GM23338 (cell line): ENCODE results near the gene DR1. TPM values are rescaled to one million over a fixed set of nuclear protein-coding genes. Genes with fewer than 3 reads are reported as not detected.

Experiments
- ATAC-seq: fragments of 200-7000 bp; cut with Tn5 transposase; 3 replicates; pipeline ENCODE4 v1.9.1; 2020
- DNase-seq: peaks from one replicate; pipeline ENCODE4 v3.0.0-alpha.2; 2015; ENCODE audit warnings: low spot score
- H2AFZ ChIP-seq: fragments of 200-600 bp; sonication (generic); 2 replicates; pipeline ENCODE4 v1.8.0; 2016; ENCODE audit warnings: antibody characterized with exemption, mild to moderate bottlenecking, moderate library complexity
- H3F3A ChIP-seq: fragments of 200-600 bp; sonication (generic); replicated peaks from 2 replicates; pipeline ENCODE4 v1.8.0; 2017; ENCODE audit warnings: antibody characterized with exemption, mixed run types, low read depth
- H3K27ac ChIP-seq: fragments of 200-600 bp; sonication (generic); 2 replicates; pipeline ENCODE4 v1.6.1; 2016; ENCODE audit warnings: low read depth
- H3K27me3 ChIP-seq: fragments of 200-600 bp; sonication (generic); 2 replicates; pipeline ENCODE4 v1.8.0; 2016; ENCODE audit warnings: mild to moderate bottlenecking, mixed run types, moderate library complexity; ENCODE audit not compliant: insufficient read depth
- H3K36me3 ChIP-seq: fragments of 200-600 bp; sonication (generic); 2 replicates; pipeline ENCODE4 v1.8.0; 2016; ENCODE audit warnings: mild to moderate bottlenecking; ENCODE audit not compliant: insufficient read depth
- H3K4me1 ChIP-seq: fragments of 200-600 bp; sonication (generic); 2 replicates; pipeline ENCODE4 v1.8.0; 2016; ENCODE audit warnings: mild to moderate bottlenecking, moderate library complexity; ENCODE audit not compliant: insufficient read depth
- H3K4me2 ChIP-seq: fragments of 200-600 bp; sonication (generic); 2 replicates; pipeline ENCODE4 v1.7.1; 2017; ENCODE audit warnings: mixed run types
- H3K4me3 ChIP-seq: fragments of 200-600 bp; sonication (generic); 2 replicates; pipeline ENCODE4 v1.6.1; 2016; ENCODE audit warnings: mixed run types
- H3K79me2 ChIP-seq: fragments of 200-600 bp; sonication (generic); replicated peaks from 2 replicates; pipeline ENCODE4 v1.8.0; 2017; ENCODE audit warnings: mild to moderate bottlenecking; ENCODE audit not compliant: insufficient read depth
- H3K9me2 ChIP-seq: fragments of 200-600 bp; sonication (generic); 2 replicates; pipeline ENCODE4 v1.8.0; 2017; ENCODE audit not compliant: insufficient read depth
- H4K20me1 ChIP-seq: fragments of 200-600 bp; sonication (generic); replicated peaks from 2 replicates; pipeline ENCODE4 v1.8.0; 2017; ENCODE audit warnings: mild to moderate bottlenecking; ENCODE audit not compliant: insufficient read depth
- H3K27ac Mint-ChIP-seq: 2 replicates; pipeline ENCODE4 v1.8.0; 2020; ENCODE audit warnings: inconsistent platforms, mild to moderate bottlenecking, moderate library complexity, mixed read lengths
- H3K27me3 Mint-ChIP-seq: 3 replicates; pipeline ENCODE4 v1.8.0; 2022; ENCODE audit warnings: low read depth, mild to moderate bottlenecking, moderate library complexity, mixed read lengths, inconsistent platforms; ENCODE audit not compliant: insufficient read depth, poor library complexity
- H3K36me3 Mint-ChIP-seq: 3 replicates; pipeline ENCODE4 v1.8.0; 2021; ENCODE audit warnings: low read depth, mild to moderate bottlenecking, inconsistent platforms, moderate library complexity, mixed read lengths
- H3K4me1 Mint-ChIP-seq: 3 replicates; pipeline ENCODE4 v1.8.0; 2020; ENCODE audit warnings: mild to moderate bottlenecking, inconsistent platforms, mixed read lengths
- H3K4me3 Mint-ChIP-seq: 3 replicates; pipeline ENCODE4 v1.8.0; 2021; ENCODE audit warnings: moderate library complexity, mild to moderate bottlenecking, inconsistent platforms, mixed read lengths
- H3K9me3 Mint-ChIP-seq: 3 replicates; pipeline ENCODE4 v1.8.0; 2020; ENCODE audit warnings: moderate library complexity, mild to moderate bottlenecking, inconsistent platforms, mixed read lengths
- CREB1 ChIP-seq: fragments of 250-450 bp; sonication (Bioruptor Pico); IDR thresholded peaks from 2 replicates; pipeline ENCODE4 v1.5.0; 2020; ENCODE audit warnings: low read depth, mild to moderate bottlenecking, moderate library complexity
- CTCF ChIP-seq, 2 experiments: fragments of 200-600 bp in 1 of 2; sonication (generic) in 1 of 2; conservative IDR thresholded peaks; 2 replicates each; pipeline versions ENCODE4 v1.5.1 to v1.6.1; 2016 to 2017; ENCODE audit warnings: antibody characterized with exemption in 2 of 2, low read depth in 2 of 2, mild to moderate bottlenecking in 2 of 2, moderate library complexity in 1 of 2
- ETS1 ChIP-seq: IDR thresholded peaks from 2 replicates; pipeline ENCODE4 v1.6.1; 2016; ENCODE audit warnings: antibody characterized with exemption
- EZH2 ChIP-seq: fragments of 200-600 bp; sonication (generic); IDR thresholded peaks from one replicate; pipeline ENCODE4 v1.8.0; 2017; ENCODE audit warnings: antibody characterized with exemption, mild to moderate bottlenecking, low read depth; ENCODE audit not compliant: unreplicated experiment
- EZH2phosphoT487 ChIP-seq: fragments of 200-600 bp; sonication (generic); IDR thresholded peaks from one replicate; pipeline ENCODE4 v1.8.1; 2018; ENCODE audit warnings: antibody characterized with exemption; ENCODE audit not compliant: unreplicated experiment
- JUNB ChIP-seq: IDR thresholded peaks from one replicate; pipeline ENCODE4 v1.6.1; 2016; ENCODE audit warnings: antibody characterized with exemption; ENCODE audit not compliant: unreplicated experiment
- NANOG ChIP-seq: IDR thresholded peaks from 2 replicates; pipeline ENCODE4 v1.6.1; 2016; ENCODE audit warnings: antibody characterized with exemption, borderline replicate concordance
- POLR2AphosphoS5 ChIP-seq: IDR thresholded peaks from 2 replicates; pipeline ENCODE4 v1.6.1; 2016; ENCODE audit warnings: antibody characterized with exemption, low read depth
- REST ChIP-seq: IDR thresholded peaks from one replicate; pipeline ENCODE4 v1.6.1; 2018; ENCODE audit warnings: antibody characterized with exemption; ENCODE audit not compliant: unreplicated experiment
- STAT1 ChIP-seq: IDR thresholded peaks from one replicate; pipeline ENCODE4 v1.6.1; 2016; ENCODE audit warnings: antibody characterized with exemption; ENCODE audit not compliant: unreplicated experiment
- ZNF114 ChIP-seq: fragments of 250-450 bp; sonication (Bioruptor Pico); IDR thresholded peaks from 2 replicates; pipeline ENCODE4 v1.5.0; 2020; ENCODE audit warnings: mild to moderate bottlenecking, moderate library complexity
- ZNF331 ChIP-seq: fragments of 250-450 bp; sonication (Bioruptor Pico); IDR thresholded peaks from 2 replicates; pipeline ENCODE4 v1.5.0; 2020; ENCODE audit warnings: low read depth, mild to moderate bottlenecking, moderate library complexity
- ZNF462 ChIP-seq: fragments of 250-450 bp; sonication (Bioruptor Pico); IDR thresholded peaks from 2 replicates; pipeline ENCODE4 v1.5.0; 2020; ENCODE audit warnings: mild to moderate bottlenecking, moderate library complexity
- polyA plus RNA-seq: library from polyadenylated mRNA; unstranded; fragments of >200 nt; fragmentation: Nextera tagmentation; extraction: Ambion mirVana; gene quantifications from 2 replicates; pipeline ENCODE4 v1.2.1, GENCODE V29; 2016
- total RNA-seq: library from RNA; depleted of rRNA; stranded (reverse); fragments of >200 nt; shearing (Covaris generic); gene quantifications from 2 replicates; pipeline ENCODE4 v1.2.3, GENCODE V29; 2014

Gene DR1
- total and polyA plus RNA-seq, 2 experiments from 2014 or later: 20.9 to 61.2 TPM

- peaks cover 3% of the 10 kb centered on the region; the same call in 1 of the 2 replicates for H3K36me3 ChIP-seq
- H3F3A ChIP-seq: no peaks in the 10 kb centered on the region
- DNase-seq (no peak), ATAC-seq (no peak)
- H3K36me3 Mint-ChIP-seq: peaks cover 4% of the 10 kb centered on the region; the same call in 2 of the 3 replicates
- no peak overlapping the region for H3K4me3 ChIP-seq
- no peak for TF ChIP-seq STAT1
- TF ChIP-seq EZH2phosphoT487: no peak
- no peak for TF ChIP-seq REST
- TF ChIP-seq CTCF (conservative IDR thresholded peaks at IDR 0.05; ENCODE audit: low read depth in 2 of 2): no peak
- TF ChIP-seq CREB1 (CRISPR knock-in tag): no peak
- no peak for TF ChIP-seq POLR2AphosphoS5
- no peak for TF ChIP-seq ZNF114 (CRISPR knock-in tag)
- no peak for TF ChIP-seq ZNF462 (CRISPR knock-in tag)
- no peak for TF ChIP-seq ZNF331 (CRISPR knock-in tag)
- no peak for TF ChIP-seq NANOG
- TF ChIP-seq JUNB: no peak
- no peak for TF ChIP-seq EZH2
- TF ChIP-seq ETS1: no peak
- H3K27ac Mint-ChIP-seq: no peak overlapping the region
- H3K4me3 Mint-ChIP-seq: no peak overlapping the region
- H4K20me1 ChIP-seq: no peaks in the 10 kb centered on the region
- no peak overlapping the region for H3K27ac ChIP-seq
- H3K4me1 ChIP-seq: 0 out of 2 replicates have a peak, but pooled peaks cover 2% of the 10 kb centered on the region
- peaks cover 17% of the 10 kb centered on the region; the same call in 2 of the 3 replicates for H3K9me3 Mint-ChIP-seq
- H2AFZ ChIP-seq: no peak overlapping the region
- H3K79me2 ChIP-seq: no peaks in the 10 kb centered on the region
- no peaks in the 10 kb centered on the region for H3K27me3 ChIP-seq
- no peaks in the 10 kb centered on the region; the same call in 1 of the 2 replicates for H3K9me2 ChIP-seq
- H3K27me3 Mint-ChIP-seq: no peaks in the 10 kb centered on the region
- H3K4me1 Mint-ChIP-seq: peaks cover 4% of the 10 kb centered on the region; the same call in 2 of the 3 replicates
- H3K4me2 ChIP-seq: no peak overlapping the region
Measured at GRCh38 chr1:93322349-93322748, 23.4 kb upstream of the DR1 start.
